Adrenal gland (tissue), 12 donors: ENCODE results near the gene PRKAR1B. TPM values are rescaled to one million over a fixed set of nuclear protein-coding genes. Genes with fewer than 3 reads are reported as not detected.
A peak's percentile ranks its signal among the peaks of the same experiment; 100 is the strongest.

Source experiments
- DNase-seq, 7 donors: peaks; one replicate each; pipeline ENCODE4 v3.0.0-alpha.2; 2019 to 2020
- H3K27ac ChIP-seq, 5 donors: fragments of 200-600 bp; sonication (generic) in 4 of 5; 1 replicate in 3 of 5; 2 replicates in 2 of 5; pipeline versions ENCODE4 v1.5.1 to v1.8.0; 2016 to 2020; ENCODE audit warnings: mild to moderate bottlenecking in 1 of 5
- H3K27me3 ChIP-seq: fragments of 200-600 bp; 2 replicates; pipeline ENCODE4 v1.8.0; 2021
- H3K36me3 ChIP-seq, 2 donors: fragments of 200-600 bp; replicated peaks in 1 of 2; 1 replicate in 1 of 2; 2 replicates in 1 of 2; pipeline versions ENCODE4 v1.5.1 to v1.8.0; 2018 to 2022
- H3K4me1 ChIP-seq, 2 donors: fragments of 200-600 bp; replicated peaks in 1 of 2; 1 replicate in 1 of 2; 2 replicates in 1 of 2; pipeline versions ENCODE4 v1.5.1 to v1.8.0; 2018 to 2021
- H3K4me3 ChIP-seq, 4 donors: fragments of 200-600 bp; sonication (generic) in 3 of 4; one replicate each; pipeline ENCODE4 v1.5.1; 2016 to 2018
- H3K9me3 ChIP-seq, 3 donors: fragments of 200-600 bp; sonication (generic) in 1 of 3; replicated peaks in 1 of 3; 1 replicate in 2 of 3; 2 replicates in 1 of 3; pipeline versions ENCODE4 v1.5.1 to v1.8.0; 2016 to 2021
- CTCF ChIP-seq, 6 experiments: fragments of 450-650 bp in 4 of 6; fragments of 200-600 bp in 2 of 6; sonication (generic) in 1 of 6; IDR thresholded peaks; 1 replicate in 5 of 6; 2 replicates in 1 of 6; pipeline versions ENCODE4 v1.5.1 to v1.8.0; 2016 to 2021; ENCODE audit warnings: antibody characterized with exemption in 6 of 6, mild to moderate bottlenecking in 2 of 6, moderate library complexity in 1 of 6
- POLR2A ChIP-seq, 2 donors: fragments of 450-650 bp; IDR thresholded peaks; one replicate each; pipeline ENCODE4 v1.6.1; 2017; ENCODE audit warnings: antibody characterized with exemption in 2 of 2, mild to moderate bottlenecking in 2 of 2, moderate library complexity in 1 of 2
- WGBS, 4 donors: extraction: QIAGEN DNeasy Blood & Tissue Kit in 2 of 4; methylation state at CpG; one replicate each; pipeline versions ENCODE4 v1.1.5 to v1.1.7; 2013 to 2017; 5-methylcytosine and 5-hydroxymethylcytosine counted together
- intact Hi-C, 2 donors: fragments of 100-400 bp; cut with DNase I; formaldehyde crosslinking; loops; one replicate each; pipeline versions ENCODE4 v1.14.1 to v1.15.0; 2022 to 2023
- polyA plus RNA-seq, 3 donors: library from polyadenylated mRNA; stranded (reverse); fragments of 200-250 nt in 2 of 3; fragments of 350-450 nt in 1 of 3; fragmentation: Illumina TruSeq in 1 of 3; extraction: RNeasy Lipid Tissue Mini Kit (QIAGEN cat#74804) in 1 of 3; gene quantifications; one replicate each; pipeline ENCODE4 v1.2.3, GENCODE V29; 2013 to 2014
- total RNA-seq, 9 donors: library from RNA; depleted of rRNA in 4 of 9; stranded (reverse); fragments of >200 nt in 4 of 9; fragments of 120-200 nt in 1 of 9; fragmentation: NEBNext Ultra II Directional in 1 of 9; extraction: Animal tissue kit (Norgen Biotek cat#: 25700) in 1 of 9; gene quantifications; one replicate each; pipeline versions ENCODE4 v1.1.0 to v1.2.4, GENCODE V29; 2013 to 2023
- donor health status: healthy with polysubstance abuse.
- donor health status: Bipolar disorder and iron deficiency.
- donor health status: DM: yes; HTN: yes; CAD: no.
- donor health status: DM: no; HTN: no; CAD: no.
- donor health status: DM: no; HTN: no; CAD: no.
- donor health status: DM: yes; HTN: yes; CAD: no.

The PRKAR1B gene
- total and polyA plus RNA-seq, 12 donors = 5.2 to 21.5 (median 11.7) TPM

- Histone ChIP-seq H3K36me3 (no peaks in the 10 kb centered on the region), H3K27me3 (no peaks in the 10 kb centered on the region), H3K27ac (no peak overlapping the region), H3K4me3 (no peak overlapping the region), H3K9me3 (no peaks in the 10 kb centered on the region), H3K4me1 (no peaks in the 10 kb centered on the region)
- intact Hi-C loops = no loop called here
- TF ChIP-seq POLR2A (IDR thresholded peaks at IDR 0.05) = no peak
- no peak for TF ChIP-seq CTCF (IDR thresholded peaks at IDR 0.05)
- WGBS, 4 donors = 85 to 91% (median 87%) methylated on average over 3 to 19 of the region's 19 CpGs
- DNase-seq = no peak
Observed at GRCh38 chr7:550881-551614, 176.0 kb downstream of the PRKAR1B start.

GRCh38 chr7:549891-550625 lies 177.0 kb downstream of the PRKAR1B start:
- Histone ChIP-seq H3K36me3 (no peaks in the 10 kb centered on the region), H3K27me3 (no peaks in the 10 kb centered on the region), H3K9me3 (no peaks in the 10 kb centered on the region), H3K4me1 (no peaks in the 10 kb centered on the region), H3K27ac (no peak overlapping the region), H3K4me3 (no peak overlapping the region)
- DNase-seq = no peak
- WGBS, 4 donors = 86 to 89% (median 88%) methylated on average over 23 to 31 of the region's 31 CpGs
- intact Hi-C loops = no loop called here
- TF ChIP-seq POLR2A (IDR thresholded peaks at IDR 0.05) (no peak), CTCF (IDR thresholded peaks at IDR 0.05) (no peak)

GRCh38 chr7:549066-549890 lies 177.8 kb downstream of the PRKAR1B start:
- Histone ChIP-seq H3K27ac (no peak overlapping the region), H3K4me3 (no peak overlapping the region), H3K27me3 (no peaks in the 10 kb centered on the region), H3K36me3 (no peaks in the 10 kb centered on the region), H3K4me1 (no peaks in the 10 kb centered on the region), H3K9me3 (no peaks in the 10 kb centered on the region)
- 57 to 73% (median 61%) methylated on average over 9 to 43 of the region's 43 CpGs for WGBS, 4 donors
- DNase-seq = peak in 1 of 7 donors; percentile 34
- intact Hi-C loops = no loop called here
- TF ChIP-seq CTCF (IDR thresholded peaks at IDR 0.05) (no peak), POLR2A (IDR thresholded peaks at IDR 0.05) (no peak)

- no peak for DNase-seq
- Histone ChIP-seq H3K4me3 (no peak overlapping the region), H3K27me3 (no peaks in the 10 kb centered on the region), H3K4me1 (no peaks in the 10 kb centered on the region), H3K27ac (no peak overlapping the region), H3K36me3 (no peaks in the 10 kb centered on the region), H3K9me3 (no peaks in the 10 kb centered on the region)
- no peak for TF ChIP-seq CTCF (IDR thresholded peaks at IDR 0.05)
- intact Hi-C loops = no loop called here
- 85 to 94% (median 90%) methylated on average over 10 to 11 of the region's 11 CpGs for WGBS, 4 donors
Observed at GRCh38 chr7:548401-548800, 178.7 kb downstream of the PRKAR1B start.
